Measurements from ENCODE around the gene RARS2. TPM values are rescaled to one million over a fixed set of nuclear protein-coding genes. Genes with fewer than 3 reads are reported as not detected.

Gene RARS2
- total and polyA plus RNA-seq, 9 of the 15 experiments (the other 6 are each of a cell fraction or from before 2014, with no cell fraction given): 30.0 to 92.7 (median 43.4) TPM

GRCh38 chr6:87588756-87589407 lies 905 bp downstream of the RARS2 start (continued):
- TF ChIP-seq ZNF764 (CRISPR knock-in tag; IDR thresholded peaks at IDR 0.05; ENCODE audit: low read depth) (no peak), ZBTB5 (IDR thresholded peaks at IDR 0.05) (no peak), GABPB1 (CRISPR knock-in tag; IDR thresholded peaks at IDR 0.05) (no peak), FOXA1 (IDR thresholded peaks at IDR 0.05; ENCODE audit: borderline replicate concordance) (no peak), EWSR1 (IDR thresholded peaks at IDR 0.05; ENCODE audit: borderline replicate concordance, low read depth, partially characterized antibody) (no peak), RBM22 (IDR thresholded peaks at IDR 0.05; ENCODE audit: low read depth, low read length, poor library complexity, severe bottlenecking) (no peak), NCOA4 (IDR thresholded peaks at IDR 0.05; ENCODE audit: partially characterized antibody) (no peak), ZNF830 (CRISPR knock-in tag; IDR thresholded peaks at IDR 0.05) (no peak), BACH1 (tag; IDR thresholded peaks at IDR 0.05) (no peak), TAF7 (tag; IDR thresholded peaks at IDR 0.05) (no peak)

All from K562 (cell line).